GM19328 (cell line): ENCODE data around the gene PRCD.

ENCODE experiments used
- ATAC-seq: cut with Tn5 transposase; IDR thresholded peaks from one replicate; pipeline ENCODE4 v1.9.1; 2021; ENCODE audit warnings: mild to moderate bottlenecking, moderate library complexity; ENCODE audit not compliant: unreplicated experiment

The PRCD gene

GRCh38 chr17:76538281-76538931 lies 1.4 kb upstream of the PRCD start:
- no peak for ATAC-seq

- ATAC-seq = no peak
Measured at GRCh38 chr17:76538941-76539570, 788 bp upstream of the PRCD start.

GRCh38 chr17:76540381-76541300 lies 797 bp downstream of the PRCD start:
- ATAC-seq = no peak

GRCh38 chr17:76541739-76542454 lies 2.1 kb downstream of the PRCD start:
- no peak for ATAC-seq

- ATAC-seq = no peak
Measured at GRCh38 chr17:76542566-76542971, 2.7 kb downstream of the PRCD start.

- ATAC-seq = no peak
Measured at GRCh38 chr17:76542984-76543383, 3.1 kb downstream of the PRCD start.

GRCh38 chr17:76543482-76543825 lies 3.6 kb downstream of the PRCD start:
- no peak for ATAC-seq

- no peak for ATAC-seq
Measured at GRCh38 chr17:76543826-76544545, 4.1 kb downstream of the PRCD start.

- no peak for ATAC-seq
Measured at GRCh38 chr17:76544546-76545365, 4.9 kb downstream of the PRCD start.

GRCh38 chr17:76545918-76546555 lies 6.2 kb downstream of the PRCD start:
- ATAC-seq = no peak

- no peak for ATAC-seq
Measured at GRCh38 chr17:76546556-76547182, 6.8 kb downstream of the PRCD start.

- ATAC-seq = no peak
Measured at GRCh38 chr17:76547183-76547641, 7.4 kb downstream of the PRCD start.

- ATAC-seq = no peak
Measured at GRCh38 chr17:76547642-76548202, 7.9 kb downstream of the PRCD start.

- no peak for ATAC-seq
Measured at GRCh38 chr17:76548378-76549214, 8.8 kb downstream of the PRCD start.

GRCh38 chr17:76549215-76549518 lies 9.3 kb downstream of the PRCD start:
- ATAC-seq = no peak

GRCh38 chr17:76549539-76549938 lies 9.7 kb downstream of the PRCD start:
- ATAC-seq = no peak

- no peak for ATAC-seq
Measured at GRCh38 chr17:76550712-76551615, 11.1 kb downstream of the PRCD start.
